ENCODE data around the gene FDCSP.

- TF ChIP-seq REST (IDR thresholded peaks at IDR 0.05; ENCODE audit: low read depth, low read length): no peak
- TF ChIP-seq EGR1 (IDR thresholded peaks at IDR 0.05; ENCODE audit: borderline replicate concordance in 1 of 2, low read depth in 2 of 2, low read length in 2 of 2): no peak
- no peak for TF ChIP-seq POLR2A (IDR thresholded peaks at IDR 0.05; ENCODE audit: low read depth, low read length)
- no peak for TF ChIP-seq ATF2 (IDR thresholded peaks at IDR 0.05; ENCODE audit: low read length)
- TF ChIP-seq SIN3A (IDR thresholded peaks at IDR 0.05; ENCODE audit: low read depth, low read length): no peak
- no peak for TF ChIP-seq POLR2AphosphoS5 (IDR thresholded peaks at IDR 0.05; ENCODE audit: low read length)
Observed at GRCh38 chr4:70196857-70197256, 29.1 kb upstream of the FDCSP start.
